Heart right ventricle (tissue), 16 donors: ENCODE measurements around the gene PEAK1. TPM values are rescaled to one million over a fixed set of nuclear protein-coding genes. Genes with fewer than 3 reads are reported as not detected.

Source experiments
- ATAC-seq, 8 donors: fragments of 200-7000 bp; cut with Tn5 transposase; one replicate each; pipeline ENCODE4 v1.9.1; 2020; ENCODE audit warnings: mild to moderate bottlenecking in 8 of 8, moderate library complexity in 8 of 8, moderate number of reproducible peaks in 1 of 8
- DNase-seq, 2 donors: peaks; one replicate each; pipeline ENCODE4 v3.0.0-alpha.2; 2020
- H3K27ac ChIP-seq, 10 donors: fragments of 200-600 bp; sonication (generic) in 2 of 10; one replicate each; pipeline versions ENCODE4 v1.5.0 to v1.8.0; 2020 to 2022; ENCODE audit warnings: mild to moderate bottlenecking in 3 of 10
- H3K27me3 ChIP-seq, 7 donors: fragments of 200-600 bp; one replicate each; pipeline ENCODE4 v1.8.0; 2021 to 2022; ENCODE audit warnings: mild to moderate bottlenecking in 2 of 7
- H3K36me3 ChIP-seq, 9 donors: fragments of 200-600 bp; sonication (generic) in 1 of 9; one replicate each; pipeline versions ENCODE4 v1.5.0 to v1.8.0; 2020 to 2022; ENCODE audit warnings: mild to moderate bottlenecking in 2 of 9
- H3K4me1 ChIP-seq, 9 donors: fragments of 200-600 bp; sonication (generic) in 1 of 9; one replicate each; pipeline versions ENCODE4 v1.5.0 to v1.8.0; 2020 to 2022; ENCODE audit warnings: mild to moderate bottlenecking in 4 of 9
- H3K4me3 ChIP-seq, 10 donors: fragments of 200-600 bp; sonication (generic) in 2 of 10; one replicate each; pipeline versions ENCODE4 v1.5.0 to v1.8.0; 2020 to 2022; ENCODE audit warnings: mild to moderate bottlenecking in 7 of 10, moderate library complexity in 2 of 10
- H3K9me3 ChIP-seq, 11 donors: fragments of 200-600 bp in 10 of 11; sonication (generic) in 2 of 11; one replicate each; pipeline versions ENCODE4 v1.5.0 to v1.8.0; 2013 to 2022; ENCODE audit warnings: mild to moderate bottlenecking in 2 of 11, control low read depth in 1 of 11, moderate library complexity in 1 of 11
- WGBS, 2 donors: extraction: QIAGEN DNeasy Blood & Tissue Kit; methylation state at CpG; one replicate each; pipeline ENCODE4 v1.1.7; 2013; ENCODE audit warnings: inconsistent platforms in 1 of 2; 5-methylcytosine and 5-hydroxymethylcytosine counted together
- intact Hi-C, 10 donors: fragments of 100-400 bp; cut with DNase I; formaldehyde crosslinking; loops; one replicate each; pipeline versions ENCODE4 v1.11.1 to v1.14.2; 2022
- polyA plus RNA-seq, 2 donors: library from polyadenylated mRNA; stranded (reverse); fragments of 200-250 nt; gene quantifications; one replicate each; pipeline ENCODE4 v1.2.3, GENCODE V29; 2013
- total RNA-seq, 10 donors: library from RNA; stranded (reverse); fragmentation: NEBNext Ultra II Directional in 3 of 10; extraction: Animal tissue kit (Norgen Biotek cat#: 25700) in 3 of 10; gene quantifications; one replicate each; pipeline versions ENCODE4 v1.2.1 to v1.2.4, GENCODE V29; 2021 to 2023
- TF ChIP-seq, protein P1 (sequence below), 9 donors: fragments of 200-600 bp; sonication (generic) in 2 of 9; IDR thresholded peaks; one replicate each; pipeline versions ENCODE4 v1.5.0 to v1.8.0; 2021 to 2022; ENCODE audit warnings: antibody characterized with exemption in 9 of 9, mild to moderate bottlenecking in 5 of 9, moderate library complexity in 1 of 9
- donor health status: Arrhythmogenic right ventricular cardiomyopathy.
- donor health status: ischemic (EF 13 %, LVEDD 7.1; RV severe dilation, severe dysfunction).
- donor health status: healthy with polysubstance abuse.
- donor health status: DM: no; HTN: yes; CAD: no.
- donor health status: DM: no; HTN: no; CAD: no.
- donor health status: ischemic (EF 25% LVEDD 6.9; RV normal size, moderate dysfunction).
- donor health status: ischemic (EF 25% LVEDD 5.7; RV mildly dilated, moderate dysfunction).
- donor health status: healthy.
- donor health status: DM: yes; HTN: yes; CAD: no.
- donor health status: Ischemic cardiomyopathy.
- donor health status: ischemic (EF 35%, LVEDD 5.7; RV mildly dilated, moderate dysfunction).
- donor health status: nonischemic (EF 11% LVEDD 7.7; RV severe dilation, severe dysfunction).
- donor health status: DM: yes; HTN: yes; CAD: no.
- donor health status: PGD.
- donor health status: ischemic (EF 29% LVEDD 5.4; RV normal size, mild dysfunction).
- donor health status: nonischemic (EF 23%, LVEDD 6.1; RV moderate dilation, normal function).

Gene PEAK1
- total and polyA plus RNA-seq, 12 donors, result 7.0 to 146 (median 90.8) TPM

DNA sequence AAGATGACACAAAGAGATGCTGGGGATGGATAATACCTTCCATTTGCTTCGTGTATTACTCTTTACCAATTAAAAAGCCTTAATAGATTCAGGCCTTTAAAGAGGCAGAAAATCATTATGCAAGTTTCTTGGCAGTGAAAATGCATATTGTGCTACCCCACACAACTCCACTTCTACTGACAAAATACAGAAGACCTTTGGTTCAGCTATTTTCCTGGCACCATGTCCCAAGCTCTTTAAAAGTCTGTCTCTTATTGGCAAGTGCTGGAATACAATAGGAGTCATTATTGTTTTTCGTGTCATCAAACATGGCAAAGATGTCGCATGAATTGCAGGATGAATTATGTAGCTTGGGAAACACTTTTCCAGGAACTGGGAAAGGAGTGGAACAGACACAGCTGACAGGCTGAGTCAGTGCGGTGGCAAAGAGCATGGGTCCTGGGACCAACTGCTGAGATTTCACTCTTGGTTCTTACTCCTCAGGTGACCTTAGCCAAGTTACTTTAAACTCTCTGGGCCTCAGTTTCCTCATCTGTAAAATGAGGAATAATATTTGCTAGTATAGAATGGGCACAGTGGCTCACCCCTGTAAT lies 343.5 kb downstream of the PEAK1 start:
- TF ChIP-seq, protein P1, sequence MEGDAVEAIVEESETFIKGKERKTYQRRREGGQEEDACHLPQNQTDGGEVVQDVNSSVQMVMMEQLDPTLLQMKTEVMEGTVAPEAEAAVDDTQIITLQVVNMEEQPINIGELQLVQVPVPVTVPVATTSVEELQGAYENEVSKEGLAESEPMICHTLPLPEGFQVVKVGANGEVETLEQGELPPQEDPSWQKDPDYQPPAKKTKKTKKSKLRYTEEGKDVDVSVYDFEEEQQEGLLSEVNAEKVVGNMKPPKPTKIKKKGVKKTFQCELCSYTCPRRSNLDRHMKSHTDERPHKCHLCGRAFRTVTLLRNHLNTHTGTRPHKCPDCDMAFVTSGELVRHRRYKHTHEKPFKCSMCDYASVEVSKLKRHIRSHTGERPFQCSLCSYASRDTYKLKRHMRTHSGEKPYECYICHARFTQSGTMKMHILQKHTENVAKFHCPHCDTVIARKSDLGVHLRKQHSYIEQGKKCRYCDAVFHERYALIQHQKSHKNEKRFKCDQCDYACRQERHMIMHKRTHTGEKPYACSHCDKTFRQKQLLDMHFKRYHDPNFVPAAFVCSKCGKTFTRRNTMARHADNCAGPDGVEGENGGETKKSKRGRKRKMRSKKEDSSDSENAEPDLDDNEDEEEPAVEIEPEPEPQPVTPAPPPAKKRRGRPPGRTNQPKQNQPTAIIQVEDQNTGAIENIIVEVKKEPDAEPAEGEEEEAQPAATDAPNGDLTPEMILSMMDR (IDR thresholded peaks at IDR 0.05), result no peak

DNA sequence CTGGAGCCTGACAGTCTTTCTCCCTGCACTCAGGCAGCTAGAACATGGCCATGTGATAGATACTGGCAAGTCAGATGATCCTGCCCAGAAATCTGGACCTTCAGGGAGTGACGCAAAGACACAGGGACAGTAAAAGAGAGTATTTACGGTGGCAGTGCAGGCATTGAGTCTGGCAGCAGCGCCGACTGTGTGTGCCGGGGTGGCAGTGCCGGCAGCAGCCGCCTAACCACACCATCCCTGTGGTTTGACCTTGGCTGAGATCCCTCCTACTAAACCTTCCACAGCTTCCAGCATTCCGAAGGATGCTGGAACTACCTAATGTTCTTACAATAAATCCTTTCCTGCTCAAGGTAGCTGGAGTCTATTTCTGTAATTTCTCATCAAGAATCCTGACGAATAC lies 344.4 kb downstream of the PEAK1 start:
- TF ChIP-seq, protein P1 (IDR thresholded peaks at IDR 0.05), result peak in 2 of 9 donors; percentile 11 to 22
- H3K4me3 ChIP-seq, result no peak overlapping the region
- ATAC-seq, result peak in 2 of 8 donors; percentile 18 to 20
- H3K27me3 ChIP-seq, result no peaks in the 10 kb centered on the region
- H3K9me3 ChIP-seq, result no peaks in the 10 kb centered on the region
- peaks cover 0 to 10% (median 2%) of the 10 kb centered on the region in 9 donors for H3K4me1 ChIP-seq
- no peaks in the 10 kb centered on the region for H3K36me3 ChIP-seq
- H3K27ac ChIP-seq, result no peak overlapping the region
- no peak for DNase-seq
- intact Hi-C loops, result no loop called here
- WGBS, 2 donors, result 76 to 78% methylated on average over 9 of the region's 9 CpGs

More for the DNA sequence above, 343.5 kb downstream of the PEAK1 start:
- intact Hi-C loops, result no loop called here
- Histone ChIP-seq H3K4me3 (no peak overlapping the region), H3K4me1 (peaks cover 0 to 6% (median 0%) of the 10 kb centered on the region in 9 donors), H3K9me3 (no peaks in the 10 kb centered on the region), H3K27me3 (no peaks in the 10 kb centered on the region), H3K27ac (no peak overlapping the region), H3K36me3 (no peaks in the 10 kb centered on the region)
- no peak for ATAC-seq
- WGBS, 2 donors, result 75 to 76% methylated on average over 4 of the region's 4 CpGs
- DNase-seq, result no peak

DNA sequence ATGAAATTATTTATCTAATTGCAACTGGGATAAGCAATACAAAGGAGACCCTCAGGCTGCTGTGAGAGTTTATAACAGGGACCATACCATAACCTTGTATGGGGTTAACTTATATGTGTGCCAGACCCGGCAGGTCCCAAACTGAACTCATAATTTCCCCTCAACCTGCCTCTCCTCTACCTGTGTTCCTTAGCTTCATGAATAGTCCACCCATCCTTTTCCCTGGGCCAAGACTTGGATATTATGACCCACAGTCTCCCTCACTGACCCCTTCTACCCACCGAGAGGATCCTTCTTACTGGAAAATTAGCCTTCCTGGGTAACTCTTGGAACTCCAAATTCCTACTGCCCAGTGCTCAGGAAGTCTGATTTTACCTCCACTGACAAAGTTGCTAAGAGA lies 345.6 kb downstream of the PEAK1 start:
- no peaks in the 10 kb centered on the region for H3K9me3 ChIP-seq
- ATAC-seq, result no peak
- no peak overlapping the region for H3K4me3 ChIP-seq
- no peaks in the 10 kb centered on the region for H3K36me3 ChIP-seq
- H3K27me3 ChIP-seq, result no peaks in the 10 kb centered on the region
- TF ChIP-seq, protein P1 (IDR thresholded peaks at IDR 0.05), result no peak
- H3K4me1 ChIP-seq, result peaks cover 2 to 18% (median 9%) of the 10 kb centered on the region in 9 donors
- H3K27ac ChIP-seq, result no peak overlapping the region
- intact Hi-C loops, result no loop called here
- 73 to 87% methylated on average over 2 of the region's 2 CpGs for WGBS, 2 donors
- DNase-seq, result no peak

DNA sequence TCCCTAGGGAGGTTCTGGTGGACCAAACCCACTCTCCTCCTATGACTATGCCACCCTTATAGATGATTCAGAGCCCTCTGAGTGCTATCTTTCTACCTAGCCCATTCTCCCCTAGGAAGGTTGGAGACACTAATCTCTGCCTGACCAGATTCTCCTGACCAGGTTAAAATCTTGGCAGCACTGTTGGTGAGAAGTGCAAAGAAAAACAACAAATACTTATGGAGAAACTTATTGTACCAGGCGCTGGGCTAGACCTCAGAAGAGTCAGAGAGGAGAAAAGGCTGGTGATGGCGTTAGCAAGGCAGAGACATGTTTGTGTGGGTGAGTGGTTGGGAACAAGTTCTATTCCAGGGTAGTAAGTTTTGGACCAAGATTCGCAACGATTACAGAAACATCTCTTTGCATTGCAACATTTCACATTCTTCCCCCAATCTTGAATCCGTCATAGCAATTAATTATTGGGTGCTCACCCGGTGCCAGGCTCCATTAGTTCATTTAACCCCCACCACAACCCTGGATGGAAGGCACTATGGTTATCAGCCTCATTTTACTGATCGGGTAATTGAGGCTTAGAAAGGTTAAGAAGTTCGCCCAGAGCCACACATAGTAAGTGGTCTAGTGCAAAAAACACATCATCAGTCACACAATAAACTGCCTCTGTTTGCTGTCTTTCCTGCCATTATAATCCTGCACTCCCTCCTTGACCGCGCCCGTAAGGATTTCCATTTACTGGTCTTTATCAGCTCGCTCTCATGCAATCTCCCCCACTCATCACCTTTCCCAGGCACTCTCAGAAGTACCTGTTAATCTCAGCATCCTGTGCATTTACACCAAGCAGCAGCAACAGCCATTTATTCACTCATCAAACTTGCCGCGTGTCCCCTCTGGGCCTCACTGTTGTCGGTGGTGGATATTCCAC lies 348.3 kb downstream of the PEAK1 start:
- no peaks in the 10 kb centered on the region for H3K27me3 ChIP-seq

More for the DNA sequence above, 348.3 kb downstream of the PEAK1 start:
- Histone ChIP-seq H3K36me3 (peaks cover 0 to 3% (median 0%) of the 10 kb centered on the region in 9 donors), H3K9me3 (no peaks in the 10 kb centered on the region), H3K4me1 (peaks cover 2 to 41% (median 35%) of the 10 kb centered on the region in 9 donors), H3K4me3 (peak overlapping the region in 8 of 10 donors; percentile 69 to 89 (median 84)), H3K27ac (peak overlapping the region in 9 of 10 donors; percentile 83 to 95 (median 90))
- WGBS, 2 donors, result 75 to 78% methylated on average over 15 of the region's 15 CpGs
- TF ChIP-seq, protein P1 (IDR thresholded peaks at IDR 0.05), result no peak
- DNase-seq (no peak), ATAC-seq (no peak)
- intact Hi-C loops, result no loop called here
